ENCODE data around the gene NKX1-1. TPM values are rescaled to one million over a fixed set of nuclear protein-coding genes. Genes with fewer than 3 reads are reported as not detected.

Gene NKX1-1
- total and polyA plus RNA-seq, 2 donors (not counting 1 experiment from before 2014, with no cell fraction given), result not detected

DNA sequence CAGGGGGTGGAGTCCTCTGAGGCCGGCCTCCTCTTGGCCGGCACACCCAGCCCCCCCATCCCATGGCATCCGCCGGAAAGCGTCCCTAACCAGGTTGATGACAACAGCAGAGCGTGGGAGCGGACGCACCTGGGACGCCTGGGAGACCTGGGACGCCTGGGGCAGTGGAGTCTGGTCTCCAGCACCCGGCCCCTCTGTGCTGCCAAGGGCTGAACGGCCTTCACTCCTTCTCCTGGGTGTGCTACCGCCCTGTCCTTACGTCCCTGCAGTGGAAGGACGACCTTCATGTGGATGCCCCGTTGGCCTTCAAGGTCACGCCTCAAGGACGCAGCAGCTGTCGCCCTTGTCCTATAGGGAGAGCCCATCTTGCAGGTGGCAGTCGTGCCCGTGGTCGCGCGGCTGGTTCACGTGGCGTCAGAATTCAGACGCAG, 26.9 kb downstream of the NKX1-1 start:
- H3K9ac ChIP-seq (ENCODE audit: insufficient read depth, low read length), result no peak overlapping the region
- no peak for TF ChIP-seq EZH2 (IDR thresholded peaks at IDR 0.05; ENCODE audit: low read length, missing control alignments)
- TF ChIP-seq, protein P1, sequence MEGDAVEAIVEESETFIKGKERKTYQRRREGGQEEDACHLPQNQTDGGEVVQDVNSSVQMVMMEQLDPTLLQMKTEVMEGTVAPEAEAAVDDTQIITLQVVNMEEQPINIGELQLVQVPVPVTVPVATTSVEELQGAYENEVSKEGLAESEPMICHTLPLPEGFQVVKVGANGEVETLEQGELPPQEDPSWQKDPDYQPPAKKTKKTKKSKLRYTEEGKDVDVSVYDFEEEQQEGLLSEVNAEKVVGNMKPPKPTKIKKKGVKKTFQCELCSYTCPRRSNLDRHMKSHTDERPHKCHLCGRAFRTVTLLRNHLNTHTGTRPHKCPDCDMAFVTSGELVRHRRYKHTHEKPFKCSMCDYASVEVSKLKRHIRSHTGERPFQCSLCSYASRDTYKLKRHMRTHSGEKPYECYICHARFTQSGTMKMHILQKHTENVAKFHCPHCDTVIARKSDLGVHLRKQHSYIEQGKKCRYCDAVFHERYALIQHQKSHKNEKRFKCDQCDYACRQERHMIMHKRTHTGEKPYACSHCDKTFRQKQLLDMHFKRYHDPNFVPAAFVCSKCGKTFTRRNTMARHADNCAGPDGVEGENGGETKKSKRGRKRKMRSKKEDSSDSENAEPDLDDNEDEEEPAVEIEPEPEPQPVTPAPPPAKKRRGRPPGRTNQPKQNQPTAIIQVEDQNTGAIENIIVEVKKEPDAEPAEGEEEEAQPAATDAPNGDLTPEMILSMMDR (conservative IDR thresholded peaks at IDR 0.05 in 1 of 2, IDR thresholded peaks at IDR 0.05 in 1 of 2; ENCODE audit: low read depth in 1 of 2, low read length in 2 of 2), result no peak
- no peaks in the 10 kb centered on the region for H4K20me1 ChIP-seq (ENCODE audit: control insufficient read depth, extremely low read depth, insufficient read depth, low read length)
- H3K9me3 ChIP-seq (ENCODE audit: control insufficient read depth, insufficient read depth, low read depth, low read length), result no peaks in the 10 kb centered on the region
- H3K36me3 ChIP-seq (ENCODE audit: control insufficient read depth, insufficient read depth, low read length), result peaks cover 4% of the 10 kb centered on the region
- no peak for DNase-seq (ENCODE audit: low read depth in 2 of 2)
- no peaks in the 10 kb centered on the region for H3K27me3 ChIP-seq (ENCODE audit: control insufficient read depth, insufficient read depth, low read length)
- H3K27ac ChIP-seq (ENCODE audit: insufficient read depth, low read length), result no peak overlapping the region
- H3K4me2 ChIP-seq (ENCODE audit: extremely low read depth, insufficient read depth, low read length), result no peak overlapping the region
- no peaks in the 10 kb centered on the region for H3K79me2 ChIP-seq (ENCODE audit: control insufficient read depth, insufficient read depth, low read length)
- H3K4me3 ChIP-seq (replicated peaks in 1 of 4; ENCODE audit: control extremely low read depth in 1 of 4, insufficient read depth in 1 of 4, low read depth in 3 of 4, low read length in 4 of 4), result no peak overlapping the region
- H2AFZ ChIP-seq (ENCODE audit: low read length), result no peak overlapping the region
- no peaks in the 10 kb centered on the region for H3K4me1 ChIP-seq (ENCODE audit: control insufficient read depth, extremely low read depth, insufficient read depth, low read length)

DNA sequence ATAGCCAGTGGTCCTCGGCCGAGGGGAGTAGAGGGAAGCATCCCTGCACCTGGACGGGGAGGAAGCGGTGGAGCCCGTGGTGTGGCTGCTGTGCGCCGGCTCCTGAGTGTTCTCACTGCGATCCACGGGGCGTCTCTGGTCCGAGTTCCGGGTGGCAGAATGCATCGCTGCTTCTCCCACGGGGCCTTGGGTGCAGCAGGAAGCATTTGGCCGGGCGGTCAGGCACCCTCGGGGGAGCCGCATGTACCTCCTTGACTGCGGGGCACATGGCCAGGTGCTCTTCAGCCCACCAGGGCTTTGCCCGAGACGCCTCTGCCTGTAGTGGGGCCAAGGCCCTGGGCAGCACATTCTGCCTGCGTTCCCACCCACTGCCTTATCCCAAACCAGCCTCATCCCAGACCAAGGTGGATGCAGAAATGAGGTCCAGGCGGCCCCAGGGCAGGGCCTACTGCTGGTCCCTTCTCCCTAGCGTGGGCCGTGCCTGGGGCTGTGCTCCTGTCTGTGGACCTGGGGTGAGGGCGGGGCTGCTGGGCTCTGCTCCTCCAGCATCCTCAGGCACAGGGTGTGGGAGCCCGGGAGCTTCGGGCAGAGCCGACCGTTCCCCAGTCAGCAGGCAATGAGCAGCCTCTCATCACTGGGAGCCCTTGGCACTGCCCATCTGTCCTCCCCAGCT, 27.5 kb downstream of the NKX1-1 start:
- H4K20me1 ChIP-seq (ENCODE audit: control insufficient read depth, extremely low read depth, insufficient read depth, low read length), result no peaks in the 10 kb centered on the region
- H3K27me3 ChIP-seq (ENCODE audit: control insufficient read depth, insufficient read depth, low read length), result no peaks in the 10 kb centered on the region
- H2AFZ ChIP-seq (ENCODE audit: low read length), result no peak overlapping the region
- no peak overlapping the region for H3K4me3 ChIP-seq (replicated peaks in 1 of 4; ENCODE audit: control extremely low read depth in 1 of 4, insufficient read depth in 1 of 4, low read depth in 3 of 4, low read length in 4 of 4)
- H3K27ac ChIP-seq (ENCODE audit: insufficient read depth, low read length), result no peak overlapping the region
- peaks cover 4% of the 10 kb centered on the region for H3K36me3 ChIP-seq (ENCODE audit: control insufficient read depth, insufficient read depth, low read length)
- H3K9me3 ChIP-seq (ENCODE audit: control insufficient read depth, insufficient read depth, low read depth, low read length), result no peaks in the 10 kb centered on the region
- no peak for DNase-seq (ENCODE audit: low read depth in 2 of 2)
- no peak overlapping the region for H3K9ac ChIP-seq (ENCODE audit: insufficient read depth, low read length)
- no peaks in the 10 kb centered on the region for H3K4me1 ChIP-seq (ENCODE audit: control insufficient read depth, extremely low read depth, insufficient read depth, low read length)
- no peaks in the 10 kb centered on the region for H3K79me2 ChIP-seq (ENCODE audit: control insufficient read depth, insufficient read depth, low read length)
- TF ChIP-seq, protein P1 (conservative IDR thresholded peaks at IDR 0.05 in 1 of 2, IDR thresholded peaks at IDR 0.05 in 1 of 2; ENCODE audit: low read depth in 1 of 2, low read length in 2 of 2), result no peak
- no peak for TF ChIP-seq EZH2 (IDR thresholded peaks at IDR 0.05; ENCODE audit: low read length, missing control alignments)
- no peak overlapping the region for H3K4me2 ChIP-seq (ENCODE audit: extremely low read depth, insufficient read depth, low read length)

DNA sequence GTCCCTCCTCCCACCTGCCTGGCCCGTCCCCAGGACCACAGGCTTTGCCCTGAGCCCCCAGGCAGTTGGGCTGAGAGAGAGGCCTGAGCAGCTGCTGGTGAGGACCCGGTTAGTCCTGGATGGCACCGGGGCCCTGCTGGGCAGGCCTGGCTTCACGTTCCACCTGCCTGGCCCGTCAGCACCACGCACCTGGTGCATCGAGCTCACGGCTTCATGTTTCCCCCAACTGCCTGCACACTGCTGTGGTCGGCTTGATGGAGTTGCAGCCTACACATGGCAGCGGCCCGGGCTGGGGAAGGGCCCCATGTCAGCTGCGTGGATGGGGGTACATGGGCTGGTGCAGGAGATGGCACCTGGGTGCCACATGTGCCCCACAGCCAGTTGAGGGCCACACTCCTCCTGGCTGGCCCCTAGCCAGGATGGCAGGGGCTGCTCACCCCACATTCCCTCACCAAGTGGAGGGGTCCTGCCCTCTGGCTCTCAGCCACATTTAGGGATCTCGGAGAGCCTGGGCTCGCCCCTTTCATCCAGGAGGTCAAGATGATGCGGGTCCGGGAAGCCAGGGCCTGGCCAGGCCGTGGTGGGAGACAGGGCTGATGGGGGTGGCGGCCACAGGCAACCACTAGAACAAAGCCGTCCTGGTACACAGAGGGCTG, 28.5 kb downstream of the NKX1-1 start:
- no peak overlapping the region for H3K4me2 ChIP-seq (ENCODE audit: extremely low read depth, insufficient read depth, low read length)
- no peak overlapping the region for H2AFZ ChIP-seq (ENCODE audit: low read length)
- TF ChIP-seq EZH2 (IDR thresholded peaks at IDR 0.05; ENCODE audit: low read length, missing control alignments), result no peak
- TF ChIP-seq, protein P1 (conservative IDR thresholded peaks at IDR 0.05 in 1 of 2, IDR thresholded peaks at IDR 0.05 in 1 of 2; ENCODE audit: low read depth in 1 of 2, low read length in 2 of 2), result no peak
- no peak for DNase-seq (ENCODE audit: low read depth in 2 of 2)
- H3K4me3 ChIP-seq (replicated peaks in 1 of 4; ENCODE audit: control extremely low read depth in 1 of 4, insufficient read depth in 1 of 4, low read depth in 3 of 4, low read length in 4 of 4), result no peak overlapping the region
- no peak overlapping the region for H3K27ac ChIP-seq (ENCODE audit: insufficient read depth, low read length)
- no peaks in the 10 kb centered on the region for H3K27me3 ChIP-seq (ENCODE audit: control insufficient read depth, insufficient read depth, low read length)
- H3K36me3 ChIP-seq (ENCODE audit: control insufficient read depth, insufficient read depth, low read length), result peaks cover 4% of the 10 kb centered on the region
- H3K79me2 ChIP-seq (ENCODE audit: control insufficient read depth, insufficient read depth, low read length), result no peaks in the 10 kb centered on the region
- H4K20me1 ChIP-seq (ENCODE audit: control insufficient read depth, extremely low read depth, insufficient read depth, low read length), result no peaks in the 10 kb centered on the region
- no peak overlapping the region for H3K9ac ChIP-seq (ENCODE audit: insufficient read depth, low read length)
- H3K9me3 ChIP-seq (ENCODE audit: control insufficient read depth, insufficient read depth, low read depth, low read length), result no peaks in the 10 kb centered on the region
- H3K4me1 ChIP-seq (ENCODE audit: control insufficient read depth, extremely low read depth, insufficient read depth, low read length), result no peaks in the 10 kb centered on the region
